D721Med (cell line): ENCODE data around the gene HDAC4.

Experiments used
- DNase-seq: peaks from one replicate; pipeline ENCODE4 v3.0.0; 2011; ENCODE audit warnings: low spot score; ENCODE audit not compliant: insufficient read length
- FAIRE-seq: peaks from 2 replicates; lab custom pipeline; 2011; peaks lifted over from hg19 to GRCh38; lab: Jason Lieb, UNC
- CTCF ChIP-seq: IDR thresholded peaks from 2 replicates; pipeline ENCODE4 v1.5.1; 2012; ENCODE audit warnings: mild to moderate bottlenecking, control low read depth; ENCODE audit not compliant: insufficient read depth; ENCODE audit errors: missing control alignments

HDAC4 gene

GRCh38 chr2:239273280-239274234 lies 127.3 kb downstream of the HDAC4 start:
- no peak for TF ChIP-seq CTCF
- no peak for FAIRE-seq
- no peak for DNase-seq

GRCh38 chr2:239272626-239273025 lies 128.2 kb downstream of the HDAC4 start:
- FAIRE-seq, result no peak
- DNase-seq, result no peak

GRCh38 chr2:239271882-239272281 lies 128.9 kb downstream of the HDAC4 start:
- no peak for TF ChIP-seq CTCF
- DNase-seq (no peak), FAIRE-seq (no peak)

More at GRCh38 chr2:239272626-239273025, 128.2 kb downstream of the HDAC4 start:
- TF ChIP-seq CTCF, result no peak

GRCh38 chr2:239271471-239271870 lies 129.3 kb downstream of the HDAC4 start:
- no peak for TF ChIP-seq CTCF
- DNase-seq (no peak), FAIRE-seq (no peak)

GRCh38 chr2:239269916-239270315 lies 130.9 kb downstream of the HDAC4 start:
- FAIRE-seq, result no peak
- no peak for TF ChIP-seq CTCF
- no peak for DNase-seq

GRCh38 chr2:239269173-239269885 lies 131.5 kb downstream of the HDAC4 start:
- DNase-seq, result no peak
- no peak for FAIRE-seq
- TF ChIP-seq CTCF, result no peak
